EH (cell line): ENCODE measurements around the gene PLA2G5.
A peak's percentile ranks its signal among the peaks of the same experiment; 100 is the strongest.
"Not testable (repeated sequence)": the region's sequence is repeated elsewhere in the genome, so short reads cannot be mapped to it uniquely, and the experiment has no call there.

ENCODE experiments used
- DNase-seq: peaks from one replicate; pipeline ENCODE4 v3.0.0-alpha.2; 2015; ENCODE audit warnings: low read depth

The PLA2G5 gene

GRCh38 chr1:20069874-20070273, at the start of gene PLA2G5:
TSS of gene PLA2G5 (plus strand) at chr1:20070194. CDS start at chr1:20084831, 14,637 bp downstream.
- peak; percentile 53 for DNase-seq

- no peak for DNase-seq
Observed at GRCh38 chr1:20028125-20028524, 41.9 kb upstream of the PLA2G5 start.

DNA sequence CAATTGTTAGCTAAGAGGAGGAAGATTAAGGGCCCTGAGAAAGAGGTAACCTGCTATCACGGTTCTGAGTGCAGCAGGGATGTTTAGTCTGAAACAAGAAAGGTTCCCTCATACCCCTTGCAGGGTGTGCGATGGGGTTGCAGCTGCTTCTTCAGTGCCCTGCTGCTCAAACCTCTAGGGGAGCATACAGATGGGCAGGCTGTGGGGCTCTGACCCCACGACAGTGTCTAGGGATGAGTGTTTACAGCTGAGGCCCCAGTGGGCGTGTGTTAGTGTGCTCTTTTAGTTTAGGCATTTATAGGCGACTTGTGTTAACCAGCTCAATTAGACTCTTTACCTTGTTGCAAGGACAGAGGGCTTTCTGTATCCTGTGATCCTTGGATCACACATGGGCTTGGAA, 41.3 kb upstream of the PLA2G5 start:
- DNase-seq, result no peak

DNA sequence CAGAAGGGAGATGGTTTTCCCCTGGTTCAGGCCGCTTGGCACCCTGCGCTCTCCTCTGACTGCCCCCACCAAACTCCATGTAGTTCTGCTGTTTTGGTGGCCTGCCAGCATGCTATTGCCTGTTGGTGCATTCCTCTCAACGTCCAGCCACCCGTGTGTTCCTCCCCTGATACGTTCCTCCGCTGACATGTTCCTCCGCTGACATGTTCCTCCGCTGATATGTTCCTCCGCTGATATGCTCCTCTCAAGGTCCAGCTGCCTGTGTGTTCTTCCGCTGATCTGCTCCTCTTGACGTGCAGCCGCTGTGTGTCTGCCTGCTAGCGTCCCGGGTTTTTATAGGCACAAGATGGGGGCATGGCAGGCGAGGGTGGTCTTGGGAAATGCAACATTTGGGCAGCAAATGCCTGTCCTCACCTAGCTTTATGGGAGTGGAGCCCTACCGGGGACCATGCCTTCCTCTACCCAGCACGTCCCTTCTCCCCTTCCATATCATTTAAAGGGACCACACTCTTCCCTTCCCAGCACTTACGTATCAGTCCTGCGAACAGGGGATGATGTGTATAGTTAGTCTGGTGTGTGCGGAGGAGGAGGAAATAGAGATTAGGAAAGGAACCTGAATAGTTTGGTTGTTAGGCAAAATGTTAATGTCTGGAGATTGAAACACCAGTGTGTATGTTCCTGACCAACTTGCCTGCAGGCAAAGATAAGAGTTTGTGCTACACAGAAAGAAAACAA, 40.6 kb upstream of the PLA2G5 start:
- DNase-seq, result no peak

GRCh38 chr1:20030436-20031151, 39.4 kb upstream of the PLA2G5 start:
- DNase-seq, result not testable (repeated sequence)

GRCh38 chr1:20031161-20031560, 38.8 kb upstream of the PLA2G5 start:
- no peak for DNase-seq

- DNase-seq, result no peak
Observed at GRCh38 chr1:20031836-20032235, 38.2 kb upstream of the PLA2G5 start.

GRCh38 chr1:20032425-20032824, 37.6 kb upstream of the PLA2G5 start:
- DNase-seq, result no peak

DNA sequence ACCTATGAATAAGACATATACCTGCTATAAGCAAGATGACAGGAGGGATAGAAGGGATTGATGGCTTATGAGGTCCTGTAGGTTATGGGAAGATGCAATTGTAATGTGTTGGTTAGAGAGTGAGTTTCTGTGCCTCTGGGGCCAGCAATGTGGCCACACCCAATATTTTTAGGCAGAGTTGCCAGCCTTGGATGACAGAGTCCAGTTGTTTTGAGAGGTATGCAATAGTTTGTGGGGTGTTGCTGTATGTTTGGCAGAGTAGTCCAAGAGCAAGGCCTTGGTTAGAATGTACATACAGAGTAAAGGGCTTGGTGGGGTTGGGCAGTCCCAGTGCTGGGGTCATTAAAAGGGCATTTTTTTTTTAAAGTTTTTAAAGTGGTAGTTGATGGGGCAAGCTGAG, 36.6 kb upstream of the PLA2G5 start:
- DNase-seq, result no peak

- peak; percentile 5 for DNase-seq
Observed at GRCh38 chr1:20035114-20035513, 34.9 kb upstream of the PLA2G5 start.

- peak; percentile 13 for DNase-seq
Observed at GRCh38 chr1:20037877-20038276, 32.1 kb upstream of the PLA2G5 start.

DNA sequence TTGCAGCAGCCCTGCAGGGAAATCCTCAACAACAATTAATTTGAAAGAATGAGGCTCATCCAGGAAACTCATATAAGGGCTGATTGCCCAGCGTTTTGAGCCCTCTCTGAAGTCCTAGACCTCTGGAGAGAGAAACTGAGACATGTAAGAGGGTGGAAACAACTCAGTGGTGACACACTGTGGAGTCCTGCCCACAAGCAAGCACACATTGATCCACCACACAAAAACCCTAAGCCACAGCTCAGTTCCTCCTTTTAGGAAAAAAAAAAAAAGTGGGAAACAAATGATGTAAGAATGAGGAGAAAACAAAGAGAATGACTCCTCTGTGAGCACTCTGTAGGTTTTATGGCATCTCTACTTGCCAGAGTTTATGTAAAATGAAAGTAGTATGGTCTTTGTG, 22.9 kb upstream of the PLA2G5 start:
- no peak for DNase-seq

DNA sequence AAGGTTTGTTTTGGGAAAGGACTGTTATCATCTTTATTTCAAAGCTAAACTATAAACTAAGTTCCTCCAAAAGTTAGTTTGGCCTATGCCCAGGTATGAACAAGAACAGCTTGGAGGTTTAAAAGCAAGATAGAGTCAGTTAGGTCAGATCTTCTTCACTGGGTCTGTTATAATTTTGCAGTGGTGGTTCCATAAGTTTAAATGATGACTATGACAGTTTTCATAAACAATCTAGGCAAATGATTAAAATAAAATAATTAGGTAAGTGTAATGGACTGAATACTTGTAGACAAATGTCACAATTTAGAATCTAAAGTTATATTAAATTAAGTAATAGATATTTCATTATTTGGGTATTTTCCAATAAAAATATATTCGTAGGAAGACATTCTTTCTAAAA, 21.4 kb upstream of the PLA2G5 start:
- no peak for DNase-seq

DNA sequence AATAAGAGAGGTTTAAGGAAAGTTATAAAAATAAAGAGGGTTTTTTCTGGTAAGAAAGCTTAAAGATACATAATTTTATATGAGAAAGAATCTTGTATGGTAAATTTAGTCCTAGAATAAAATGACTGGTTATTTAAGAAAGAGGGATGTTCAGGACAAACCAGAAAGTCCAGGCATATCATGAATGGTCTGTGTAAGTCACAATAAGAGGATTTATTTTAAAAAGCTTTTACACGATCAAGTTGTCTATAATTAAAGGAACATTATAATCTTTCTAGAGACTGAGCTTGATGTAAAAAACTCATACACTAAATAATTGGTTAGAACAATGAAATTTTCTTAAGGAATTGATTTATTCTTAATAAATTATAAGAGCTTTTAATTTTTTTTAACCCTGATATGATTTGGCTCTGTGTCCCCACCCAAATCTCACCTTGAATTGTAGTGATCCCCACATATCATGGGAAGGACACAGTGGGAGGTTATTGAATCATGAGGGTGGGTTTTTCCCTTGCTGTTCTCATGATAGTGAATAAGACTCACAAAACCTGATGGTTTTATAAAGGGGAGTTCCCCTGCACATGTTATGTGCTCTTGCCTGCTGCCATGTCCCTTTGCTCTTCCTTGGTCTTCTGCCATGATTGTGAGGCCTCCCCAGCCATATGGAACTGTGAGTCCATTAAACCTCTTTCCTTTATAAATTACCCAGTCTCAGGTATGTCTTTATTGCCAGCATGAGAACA, 20.8 kb upstream of the PLA2G5 start:
- not testable (repeated sequence) for DNase-seq

DNA sequence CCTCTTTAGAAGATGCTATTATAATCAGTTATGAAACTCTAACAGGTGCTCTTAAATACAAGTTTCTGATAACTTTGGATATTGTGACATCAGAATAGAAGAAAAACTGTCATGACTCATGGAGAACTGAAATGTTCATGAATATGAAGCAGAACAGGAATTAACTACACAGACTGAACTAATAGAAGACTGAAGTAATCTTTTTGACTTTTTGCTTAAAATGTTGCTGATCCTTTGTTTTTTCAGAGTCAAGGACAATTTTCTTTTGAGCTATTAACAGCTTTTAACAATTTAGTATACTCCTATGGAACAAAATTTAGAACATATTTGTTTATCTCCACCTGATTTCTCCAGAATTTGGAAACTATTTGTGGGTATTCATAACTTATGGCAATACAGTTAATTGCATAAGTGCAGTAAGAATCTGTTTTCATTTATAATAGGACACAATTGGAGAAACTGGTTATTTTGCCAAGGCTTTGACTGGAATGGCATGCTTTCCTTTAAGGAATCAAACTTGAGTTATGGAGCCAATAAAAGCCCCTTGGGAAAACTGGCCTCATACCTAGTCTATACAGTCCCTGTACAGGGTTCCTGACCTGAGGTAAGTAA, 18.7 kb upstream of the PLA2G5 start:
- no peak for DNase-seq

DNA sequence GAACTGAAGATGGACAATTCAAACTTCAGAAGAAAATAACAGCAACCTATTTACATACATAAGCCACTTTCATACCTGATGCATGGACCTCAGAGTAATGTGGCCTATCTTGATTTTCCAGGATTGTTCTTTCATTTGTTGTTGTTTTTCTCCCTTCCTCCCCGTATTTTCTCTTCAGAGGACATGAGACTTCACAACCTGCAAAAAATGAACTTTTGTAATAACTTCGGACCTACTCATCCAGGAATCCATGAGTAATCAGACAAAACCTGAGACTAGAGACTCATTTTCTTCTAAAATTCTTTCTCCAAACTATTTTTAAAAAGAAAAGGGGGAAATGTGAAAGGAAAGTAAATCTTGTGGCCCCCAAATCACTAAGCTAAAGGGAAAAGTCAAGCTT, 17.6 kb upstream of the PLA2G5 start:
- DNase-seq, result no peak

DNA sequence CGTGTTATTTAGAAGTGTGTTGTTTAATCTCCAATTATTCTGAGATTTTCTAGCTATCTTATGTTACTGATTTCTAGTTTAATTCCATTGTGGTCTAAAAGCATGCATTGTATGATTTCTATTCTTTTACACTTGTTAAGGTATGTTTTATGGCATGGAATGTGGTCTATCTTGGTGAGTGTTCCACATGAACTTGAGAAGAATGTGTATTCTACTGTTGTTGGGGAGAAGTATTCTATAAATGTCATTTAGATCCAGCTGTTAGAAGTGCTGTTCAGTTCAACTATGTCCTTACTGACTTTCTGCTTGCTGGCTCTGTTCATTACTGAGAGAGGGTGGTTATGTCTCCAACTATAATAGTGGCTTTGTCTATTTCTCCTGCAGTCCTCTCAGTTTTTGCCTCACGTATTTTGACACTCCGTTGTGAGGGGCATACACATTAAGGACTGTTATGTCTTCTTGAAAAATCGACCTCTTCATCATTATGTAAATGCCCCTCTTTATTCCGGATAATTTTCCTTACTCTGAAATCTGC, 12.0 kb upstream of the PLA2G5 start:
- peak; percentile 32 for DNase-seq

GRCh38 chr1:20058531-20058930, 11.5 kb upstream of the PLA2G5 start:
- peak; percentile 87 for DNase-seq

DNA sequence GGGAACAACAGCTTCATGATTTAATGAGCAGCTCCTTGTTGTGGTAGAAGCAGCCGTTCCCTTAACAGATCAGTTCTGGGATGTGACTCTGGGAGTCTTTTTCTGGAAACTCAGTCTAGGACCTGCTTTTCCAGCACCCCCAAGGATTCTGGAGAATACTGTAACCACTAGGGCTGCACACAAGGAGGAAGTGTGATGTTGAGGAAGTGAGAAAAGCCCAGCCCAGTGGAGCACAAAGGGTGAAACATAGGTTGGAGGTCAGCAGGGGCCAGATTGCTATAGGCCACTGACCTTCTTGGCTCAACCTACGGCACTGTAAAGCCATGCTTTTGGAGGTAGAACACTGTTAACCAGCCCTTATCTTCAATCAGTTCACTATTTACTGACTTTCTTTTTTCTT, 10.1 kb upstream of the PLA2G5 start:
- no peak for DNase-seq

- not testable (repeated sequence) for DNase-seq
Observed at GRCh38 chr1:20060791-20061190, 9.2 kb upstream of the PLA2G5 start.

GRCh38 chr1:20061866-20062265, 8.1 kb upstream of the PLA2G5 start:
- DNase-seq, result no peak

- peak; percentile 89 for DNase-seq
Observed at GRCh38 chr1:20063861-20064292, 6.1 kb upstream of the PLA2G5 start.
